ENCODE data around the gene BMP5.

BMP5 gene

GRCh38 chr6:55734256-55734655, 141.1 kb downstream of the BMP5 start:
- no peak for FAIRE-seq
- no peak for DNase-seq (ENCODE audit: insufficient read length, low spot score)

DNA sequence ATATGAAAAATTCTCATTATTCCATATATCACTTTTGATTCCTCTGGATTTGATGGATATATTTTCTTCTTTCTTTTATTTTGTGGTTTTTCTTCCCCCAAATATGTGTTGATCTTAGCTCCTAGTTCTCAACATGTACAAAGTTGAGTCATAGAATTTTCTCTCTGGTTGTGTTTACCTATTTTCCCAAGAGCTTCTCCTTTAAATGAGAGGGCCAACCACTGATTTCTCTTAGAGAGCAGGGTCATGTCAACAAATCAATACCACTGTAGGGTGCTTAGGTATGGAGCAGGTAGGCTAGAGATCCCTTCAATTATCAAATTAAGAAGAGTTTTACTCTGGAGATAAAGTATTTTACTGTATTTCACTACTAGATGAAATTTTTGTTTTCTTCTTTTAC, 145.7 kb downstream of the BMP5 start:
- FAIRE-seq (no peak), DNase-seq (ENCODE audit: insufficient read length, low spot score) (no peak)

DNA sequence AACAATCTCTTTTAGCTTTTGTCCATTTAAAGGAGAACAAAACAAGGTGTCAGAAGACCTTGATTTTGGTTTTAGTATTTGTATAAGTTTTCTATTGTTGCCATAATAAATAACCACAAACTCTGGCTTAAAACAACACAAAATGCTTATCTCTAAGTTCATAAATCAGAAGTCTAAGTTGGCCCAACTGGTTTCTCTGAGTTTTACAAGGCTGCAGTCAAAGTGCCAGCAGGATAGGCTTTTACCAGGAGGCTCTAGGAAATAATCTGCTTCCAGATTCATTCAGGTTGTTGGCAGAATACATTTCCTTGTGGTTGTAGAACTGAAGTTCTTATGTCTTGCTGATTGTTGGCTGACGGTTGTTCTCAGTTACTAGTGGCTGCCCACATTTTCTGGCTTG, 149.2 kb downstream of the BMP5 start:
- FAIRE-seq, result no peak

GRCh38 chr6:55714831-55715230, 160.6 kb downstream of the BMP5 start:
- no peak for FAIRE-seq
- no peak for DNase-seq (ENCODE audit: insufficient read length, low spot score)

More for the DNA sequence above, 149.2 kb downstream of the BMP5 start:
- no peak for DNase-seq (ENCODE audit: insufficient read length, low spot score)

GRCh38 chr6:55713436-55713835, 162.0 kb downstream of the BMP5 start:
- DNase-seq (ENCODE audit: insufficient read length, low spot score), result no peak
- FAIRE-seq, result no peak

DNA sequence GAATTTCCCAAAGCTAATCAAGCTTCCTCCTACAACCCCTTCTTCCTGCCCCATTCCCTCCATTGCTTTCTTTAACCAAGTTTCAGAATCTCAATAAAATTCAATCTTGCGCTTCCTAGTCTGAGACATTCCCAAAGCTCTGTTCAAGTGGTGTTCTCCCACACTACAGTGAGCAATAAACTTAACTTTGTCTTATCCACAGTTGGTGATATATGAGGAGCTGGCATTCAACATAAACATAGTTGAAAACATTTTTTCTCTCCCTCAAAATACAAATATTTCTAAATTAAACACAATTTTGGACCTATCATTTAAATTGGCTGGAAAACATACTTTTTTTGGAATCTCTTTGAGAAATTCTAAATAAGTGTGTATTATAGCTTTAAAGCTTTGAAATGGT, 166.7 kb downstream of the BMP5 start:
- DNase-seq (ENCODE audit: insufficient read length, low spot score) (no peak), FAIRE-seq (no peak)

- DNase-seq (ENCODE audit: insufficient read length, low spot score) (no peak), FAIRE-seq (no peak)
These were observed 169.6 kb downstream of the BMP5 start for GRCh38 chr6:55705451-55706440.

DNA sequence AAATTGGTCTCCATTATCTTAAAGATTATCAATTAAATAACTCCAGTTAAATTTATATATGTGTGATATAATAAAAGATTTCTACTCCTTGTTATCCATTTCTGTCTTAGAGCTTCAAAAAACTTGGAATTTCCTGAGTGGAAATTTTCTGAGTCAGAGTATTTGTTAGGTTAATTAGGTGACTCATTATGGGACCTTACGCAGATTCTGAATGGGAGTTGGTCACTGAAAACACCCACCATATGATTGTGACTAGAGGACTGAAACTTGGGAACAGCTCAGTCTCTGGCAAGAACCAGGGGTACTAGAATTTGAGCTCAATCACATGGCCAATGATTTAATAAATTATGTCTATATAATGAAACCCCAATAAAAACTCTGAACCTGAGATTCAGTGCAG, 171.0 kb downstream of the BMP5 start:
- no peak for DNase-seq (ENCODE audit: insufficient read length, low spot score)
- no peak for FAIRE-seq

All from HTR-8/SVneo (cell line).